Astrocyte of the spinal cord (primary cell): ENCODE results near the gene UGDH.

ENCODE experiments used
- DNase-seq: peaks from one replicate; pipeline ENCODE4 v3.0.0; 2011; ENCODE audit warnings: low read depth, low spot score
- H3K4me3 ChIP-seq: 2 replicates; pipeline ENCODE4 v1.5.1; 2011; ENCODE audit warnings: low read depth, mild to moderate bottlenecking, low read length, moderate library complexity
- in situ Hi-C: cut with HindIII; loops from 2 replicates; pipeline ENCODE4 v1.10.0; 2017; ENCODE audit warnings: low sequenced_read_pairs
- TF ChIP-seq, protein P1 (sequence below): IDR thresholded peaks from 2 replicates; pipeline ENCODE4 v1.5.1; 2012; ENCODE audit warnings: low read depth, mild to moderate bottlenecking, low read length, inconsistent platforms

Gene UGDH

DNA sequence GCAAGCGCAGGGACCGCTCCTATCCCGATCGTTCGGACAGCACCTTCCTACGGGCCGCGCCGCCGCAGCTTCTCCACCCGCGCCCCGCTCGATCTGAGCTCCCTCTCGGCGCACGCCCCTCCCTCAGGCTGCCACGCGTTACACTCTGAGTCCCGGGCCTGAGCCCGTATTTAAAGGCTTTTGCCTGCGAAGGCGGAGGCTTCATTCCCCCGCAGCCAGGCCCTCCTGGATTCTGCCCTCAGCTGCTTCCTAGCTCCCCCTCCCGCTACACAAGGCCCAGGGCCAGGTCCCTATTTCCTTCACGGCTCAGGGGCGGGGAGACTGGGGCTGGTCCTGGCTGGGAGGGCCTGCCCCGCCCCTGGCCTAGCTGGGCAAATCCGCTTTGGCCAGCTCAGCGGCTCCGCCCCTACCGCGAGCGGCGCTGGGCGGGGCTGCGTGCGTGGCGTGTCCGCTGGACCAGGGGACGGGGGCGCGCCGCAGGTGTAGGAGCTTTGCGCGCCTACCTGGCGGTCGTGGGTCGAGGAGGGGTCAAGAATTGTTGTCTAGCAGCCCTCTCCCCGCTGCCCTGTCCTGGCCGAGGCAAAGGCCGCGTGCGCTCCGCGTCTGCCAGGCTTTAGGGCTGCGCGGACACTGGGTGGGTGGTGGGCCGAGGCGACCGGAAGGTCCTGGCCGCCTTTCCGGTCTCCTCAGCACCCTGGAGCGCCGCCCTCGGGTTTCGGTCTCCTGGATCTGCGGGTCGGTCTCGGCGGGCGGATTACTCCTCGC lies at the start of gene UGDH:
Gene UGDH (minus strand): TSS at position 144 of the 765 bp plus-strand sequence. CDS start 5,927 bp downstream, outside the sequence.
- in situ Hi-C loops: no loop called here
- TF ChIP-seq, protein P1, sequence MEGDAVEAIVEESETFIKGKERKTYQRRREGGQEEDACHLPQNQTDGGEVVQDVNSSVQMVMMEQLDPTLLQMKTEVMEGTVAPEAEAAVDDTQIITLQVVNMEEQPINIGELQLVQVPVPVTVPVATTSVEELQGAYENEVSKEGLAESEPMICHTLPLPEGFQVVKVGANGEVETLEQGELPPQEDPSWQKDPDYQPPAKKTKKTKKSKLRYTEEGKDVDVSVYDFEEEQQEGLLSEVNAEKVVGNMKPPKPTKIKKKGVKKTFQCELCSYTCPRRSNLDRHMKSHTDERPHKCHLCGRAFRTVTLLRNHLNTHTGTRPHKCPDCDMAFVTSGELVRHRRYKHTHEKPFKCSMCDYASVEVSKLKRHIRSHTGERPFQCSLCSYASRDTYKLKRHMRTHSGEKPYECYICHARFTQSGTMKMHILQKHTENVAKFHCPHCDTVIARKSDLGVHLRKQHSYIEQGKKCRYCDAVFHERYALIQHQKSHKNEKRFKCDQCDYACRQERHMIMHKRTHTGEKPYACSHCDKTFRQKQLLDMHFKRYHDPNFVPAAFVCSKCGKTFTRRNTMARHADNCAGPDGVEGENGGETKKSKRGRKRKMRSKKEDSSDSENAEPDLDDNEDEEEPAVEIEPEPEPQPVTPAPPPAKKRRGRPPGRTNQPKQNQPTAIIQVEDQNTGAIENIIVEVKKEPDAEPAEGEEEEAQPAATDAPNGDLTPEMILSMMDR: peak; percentile 2
- peak; percentile 99 for DNase-seq
- peak within 1 kb of the TSS; percentile 76 for H3K4me3 ChIP-seq

DNA sequence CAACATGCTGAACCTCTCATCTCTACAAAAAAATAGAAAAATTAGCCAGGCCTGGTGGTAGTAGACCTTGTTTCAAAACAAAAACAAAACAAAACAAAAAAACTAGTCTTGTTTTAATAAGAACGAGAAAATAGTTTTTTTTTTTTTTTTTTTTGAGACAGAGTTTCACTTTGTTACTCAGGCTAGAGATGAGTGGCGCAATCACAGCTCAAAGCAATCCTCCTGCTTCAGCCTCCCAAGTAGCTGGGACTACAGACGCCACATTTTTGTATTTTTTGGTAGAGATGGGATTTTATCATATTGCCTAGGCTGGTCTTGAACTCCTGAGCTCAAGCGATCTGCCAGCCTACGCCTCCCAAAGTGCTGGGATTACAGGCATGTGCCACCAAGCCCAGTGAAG lies 47.7 kb upstream of the UGDH start:
- DNase-seq: no peak
- in situ Hi-C loops: no loop called here
- no peak overlapping the region for H3K4me3 ChIP-seq
- TF ChIP-seq, protein P1: no peak

GRCh38 chr4:39571504-39571903 lies 44.3 kb upstream of the UGDH start:
- in situ Hi-C loops: no loop called here
- no peak overlapping the region for H3K4me3 ChIP-seq
- TF ChIP-seq, protein P1: no peak
- no peak for DNase-seq

- in situ Hi-C loops: no loop called here
- peak; percentile 21 for DNase-seq
- no peak overlapping the region for H3K4me3 ChIP-seq
- TF ChIP-seq, protein P1: no peak
These were observed 43.8 kb upstream of the UGDH start for GRCh38 chr4:39571054-39571453.

DNA sequence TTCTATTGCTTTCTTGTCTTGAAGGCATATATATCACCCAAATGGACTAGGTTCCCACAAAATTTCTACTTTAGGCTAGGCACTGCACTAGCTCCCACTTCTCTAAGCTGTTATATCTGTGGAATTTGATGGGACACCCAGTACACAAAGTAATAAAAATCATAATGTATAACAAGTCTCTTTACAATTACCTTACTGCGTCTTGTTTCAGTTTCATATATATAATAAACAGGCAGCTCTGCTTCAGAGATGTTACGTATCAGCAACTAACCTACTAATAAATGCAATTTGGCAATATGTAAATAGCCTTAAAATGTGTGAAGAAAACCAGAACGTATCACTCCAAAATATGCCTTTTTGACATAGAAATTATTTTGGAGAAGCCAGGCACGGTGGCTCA lies 42.0 kb upstream of the UGDH start:
- TF ChIP-seq, protein P1: no peak
- H3K4me3 ChIP-seq: no peak overlapping the region
- in situ Hi-C loops: no loop called here
- no peak for DNase-seq

GRCh38 chr4:39568805-39569204 lies 41.6 kb upstream of the UGDH start:
- DNase-seq: no peak
- TF ChIP-seq, protein P1: no peak
- in situ Hi-C loops: no loop called here
- H3K4me3 ChIP-seq: no peak overlapping the region
